Stimulated activated CD8-positive, alpha-beta memory T cell treated with anti-CD3 and anti-CD28 coated beads, Interleukin-4, amount 100 ng/mL, for 48 hours (primary cell): ENCODE results near the gene PTPRU.

ENCODE experiments used
- DNase-seq: peaks from one replicate; pipeline ENCODE4 v3.0.0-alpha.2; 2020

The PTPRU gene

DNA sequence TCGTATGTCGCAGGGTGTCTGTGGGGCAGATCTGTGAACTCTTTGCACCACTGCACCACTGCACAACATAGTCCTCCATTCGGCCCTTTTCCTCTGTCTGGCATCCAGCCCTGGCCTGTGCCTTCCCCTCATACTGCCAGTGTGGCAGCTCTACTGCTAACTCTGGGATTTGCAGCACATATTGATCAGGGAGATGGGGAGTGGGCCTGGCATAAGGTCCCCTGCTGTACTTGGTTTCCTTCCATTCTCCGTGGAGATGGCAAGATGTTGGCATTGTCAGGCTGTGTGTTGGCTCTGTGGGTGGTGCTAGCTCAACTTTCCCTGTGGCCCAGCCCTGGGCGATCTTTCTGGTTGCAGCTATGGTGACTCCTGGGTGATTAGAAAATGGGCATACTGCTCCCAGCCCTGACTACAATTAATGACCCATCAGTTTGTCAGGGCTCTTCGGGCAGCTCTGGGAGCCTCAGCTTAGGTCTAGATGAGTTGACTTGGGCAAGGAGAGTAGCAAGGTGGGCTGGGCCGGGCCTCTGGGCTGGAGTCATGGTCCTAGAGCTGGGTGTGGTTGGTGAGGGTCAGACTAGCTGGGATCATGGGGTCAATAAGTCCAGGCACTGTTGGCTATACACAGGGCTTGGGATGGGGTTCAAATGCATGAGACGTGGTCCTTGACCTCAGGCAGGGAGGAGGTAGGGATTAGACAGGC, 11.4 kb downstream of the PTPRU start:
- no peak for DNase-seq

GRCh38 chr1:29248409-29248808, 12.1 kb downstream of the PTPRU start:
- no peak for DNase-seq

DNA sequence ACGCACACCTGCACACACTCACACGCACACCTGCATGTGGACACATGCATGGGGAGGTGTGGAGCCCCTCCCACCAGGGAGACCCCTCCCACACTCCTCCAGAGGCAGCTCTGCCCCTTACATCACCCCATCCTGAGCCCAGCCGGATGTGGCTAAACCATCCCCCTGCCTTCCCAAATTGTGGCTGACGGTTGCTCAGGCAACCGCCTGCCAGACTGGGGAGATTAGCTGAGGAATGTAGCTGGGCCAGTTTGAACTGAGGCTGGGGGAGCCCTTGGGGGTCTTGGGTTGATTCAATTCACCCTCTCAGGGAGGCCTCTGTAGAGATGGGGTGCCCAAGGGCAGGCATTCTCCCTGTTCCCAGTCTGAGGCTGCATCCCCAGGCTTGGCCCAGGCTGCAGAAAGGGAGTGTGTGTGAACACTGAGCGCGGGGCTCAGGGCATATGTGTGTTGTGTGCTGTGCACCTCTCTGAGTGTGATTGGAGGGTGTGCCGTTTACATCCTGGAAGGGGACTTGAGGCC, 12.9 kb downstream of the PTPRU start:
- DNase-seq: no peak

DNA sequence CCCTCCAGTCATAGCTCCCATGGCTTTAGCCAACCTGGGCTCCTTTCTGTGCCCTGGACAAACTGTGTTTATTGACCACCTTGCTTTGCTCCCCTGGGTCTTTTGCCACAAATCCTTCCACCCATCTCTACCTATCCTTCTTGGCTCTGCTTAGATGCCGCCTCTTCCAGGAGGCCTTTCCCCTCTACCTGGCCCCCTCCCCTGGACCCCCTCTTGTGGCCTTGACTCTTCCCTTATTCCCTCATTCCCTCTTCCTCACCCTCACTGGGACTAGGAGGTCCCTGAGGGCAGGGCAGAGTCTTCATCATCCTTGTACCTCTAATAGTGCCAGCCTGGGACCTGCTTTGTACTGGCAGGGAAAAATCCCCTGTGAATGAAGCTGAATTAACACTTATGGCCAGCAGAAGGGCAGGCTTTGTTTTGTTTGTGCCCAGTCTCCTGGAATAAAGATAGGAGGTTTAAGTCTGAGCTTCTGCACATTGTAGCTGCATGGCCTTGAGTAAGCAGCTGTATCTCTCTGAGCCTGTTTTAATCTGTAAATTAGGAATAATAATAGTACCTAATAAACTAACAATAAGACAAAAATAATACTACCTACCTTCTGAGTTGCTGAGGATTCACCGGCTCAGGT, 13.7 kb downstream of the PTPRU start:
- DNase-seq: no peak

DNA sequence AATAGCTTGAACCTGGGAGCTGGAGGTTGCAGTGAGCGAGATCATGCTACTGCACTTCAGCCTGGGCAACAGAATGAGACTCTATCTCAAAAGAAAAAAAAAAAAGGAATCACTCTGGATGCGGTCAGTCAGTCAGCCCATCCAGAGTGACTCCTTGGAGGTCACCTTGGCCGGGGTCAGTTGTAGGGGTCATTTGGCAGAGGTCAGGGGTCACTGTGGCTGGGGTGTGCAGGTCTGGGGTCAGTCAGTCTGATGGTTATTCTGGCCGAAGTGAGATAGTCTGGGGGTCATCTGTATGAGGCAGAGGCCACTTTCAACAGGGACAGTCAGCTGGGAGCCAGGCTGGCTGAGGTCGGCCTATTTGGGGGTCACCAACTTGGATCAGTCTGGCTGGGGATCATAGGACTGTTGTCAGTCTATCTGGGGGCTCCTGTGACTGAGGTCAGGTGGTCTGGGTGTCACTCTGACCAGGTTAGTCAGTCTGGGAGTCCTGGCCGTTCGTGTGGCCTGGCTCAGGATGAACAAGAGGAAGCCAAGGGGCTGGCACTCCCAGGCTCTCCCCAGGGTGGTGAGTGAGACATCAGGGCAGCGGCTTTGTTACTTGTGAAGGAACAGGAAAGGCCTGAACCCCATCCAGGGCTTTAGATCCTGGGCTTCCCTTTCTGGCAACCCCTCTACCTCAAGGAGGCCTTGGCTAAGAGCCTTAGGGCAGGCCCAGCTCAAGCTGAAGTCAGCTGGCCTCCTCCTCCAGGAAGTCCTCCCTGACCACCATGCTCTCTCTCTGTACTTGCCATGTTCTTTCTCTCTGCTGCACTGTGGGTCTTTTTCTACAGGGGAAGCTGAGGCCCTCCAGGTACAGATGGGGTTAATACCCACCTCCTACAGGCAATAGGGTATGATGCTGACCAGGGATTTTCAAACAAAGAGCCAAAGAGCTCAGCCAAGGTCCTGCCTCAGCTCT, 15.1 kb downstream of the PTPRU start:
- DNase-seq: no peak

- no peak for DNase-seq
Measured at GRCh38 chr1:29253180-29253579, 16.9 kb downstream of the PTPRU start.

DNA sequence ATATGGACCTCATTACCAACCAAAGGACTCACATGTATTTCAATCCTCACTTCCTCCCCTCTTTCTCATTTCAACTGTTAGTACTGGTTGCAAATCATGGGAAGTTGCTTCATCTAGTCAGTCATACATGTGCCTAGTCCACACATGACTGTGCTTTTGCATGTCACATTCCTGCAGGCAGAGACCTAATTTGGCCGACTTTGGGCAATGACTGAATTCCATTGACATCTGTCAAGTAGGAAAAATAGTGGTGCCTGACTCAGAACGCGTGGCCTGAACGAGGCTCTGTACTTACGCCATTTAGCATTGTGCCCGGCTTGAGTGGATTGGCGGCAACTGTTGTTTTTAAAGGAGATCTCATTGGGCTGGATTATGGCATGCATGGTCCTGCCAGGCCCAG, 18.0 kb downstream of the PTPRU start:
- no peak for DNase-seq

DNA sequence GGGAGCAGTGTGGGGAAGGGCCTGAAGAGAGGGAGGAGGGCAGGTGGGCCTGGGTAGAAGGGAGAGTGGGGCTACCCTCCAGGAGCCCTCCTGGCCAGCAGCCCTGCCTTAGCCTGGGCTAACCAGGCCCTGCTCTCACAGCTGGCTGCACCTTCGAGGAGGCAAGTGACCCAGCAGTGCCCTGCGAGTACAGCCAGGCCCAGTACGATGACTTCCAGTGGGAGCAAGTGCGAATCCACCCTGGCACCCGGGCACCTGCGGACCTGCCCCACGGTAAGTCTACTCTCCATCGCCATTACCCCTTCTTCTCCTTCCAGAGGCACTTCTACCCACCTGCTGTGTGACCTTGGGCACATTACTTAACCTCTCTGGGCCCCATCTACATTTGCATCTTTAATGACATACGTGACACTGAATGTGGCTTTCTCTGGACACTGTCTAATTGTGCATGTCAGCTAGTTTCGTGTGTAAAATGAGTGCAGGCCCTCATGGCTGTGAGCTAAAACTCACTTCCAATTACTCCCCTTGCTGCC, 18.9 kb downstream of the PTPRU start:
- DNase-seq: no peak

- DNase-seq: no peak
Measured at GRCh38 chr1:29256394-29256793, 20.1 kb downstream of the PTPRU start.

DNA sequence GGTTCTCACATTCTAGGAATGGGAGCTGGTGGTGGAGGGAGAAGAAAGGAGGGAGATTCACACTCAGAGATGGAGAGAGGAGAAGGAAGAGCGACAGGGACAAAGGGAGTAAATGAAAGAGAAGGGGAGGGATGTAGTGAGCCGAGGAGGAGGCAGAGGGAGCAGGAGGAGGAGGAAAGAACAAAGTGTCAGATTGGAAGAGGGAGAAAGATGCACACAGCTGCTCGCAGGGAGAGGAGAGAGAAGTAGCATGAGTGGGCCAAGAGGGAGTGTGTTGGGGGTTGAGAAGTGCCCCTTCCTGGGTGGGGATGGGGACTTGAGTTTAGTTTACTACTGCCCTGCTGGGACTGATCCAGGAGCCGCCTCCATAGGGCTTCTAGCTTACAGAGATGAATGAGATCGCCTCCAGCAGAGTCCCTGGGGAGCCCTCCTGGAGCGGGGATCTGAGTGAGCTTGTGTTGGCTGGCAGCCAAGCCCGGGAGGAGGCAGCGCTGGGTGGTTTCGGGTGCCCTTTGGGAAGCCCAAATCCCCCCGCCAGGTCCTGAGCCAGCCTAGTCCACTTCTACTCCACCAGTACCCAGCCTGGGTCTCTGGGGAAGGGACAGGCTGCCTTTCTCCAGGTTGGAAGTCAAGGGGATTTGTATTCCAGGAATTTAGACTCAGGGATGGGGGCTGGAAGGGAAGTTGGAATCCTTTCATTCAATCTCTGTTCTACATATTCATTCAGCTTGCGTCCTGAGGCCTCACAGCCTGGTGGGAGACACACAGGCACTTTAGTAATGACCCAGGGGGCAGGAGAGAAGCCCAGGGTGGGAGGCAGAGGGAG, 20.9 kb downstream of the PTPRU start:
- DNase-seq: no peak

DNA sequence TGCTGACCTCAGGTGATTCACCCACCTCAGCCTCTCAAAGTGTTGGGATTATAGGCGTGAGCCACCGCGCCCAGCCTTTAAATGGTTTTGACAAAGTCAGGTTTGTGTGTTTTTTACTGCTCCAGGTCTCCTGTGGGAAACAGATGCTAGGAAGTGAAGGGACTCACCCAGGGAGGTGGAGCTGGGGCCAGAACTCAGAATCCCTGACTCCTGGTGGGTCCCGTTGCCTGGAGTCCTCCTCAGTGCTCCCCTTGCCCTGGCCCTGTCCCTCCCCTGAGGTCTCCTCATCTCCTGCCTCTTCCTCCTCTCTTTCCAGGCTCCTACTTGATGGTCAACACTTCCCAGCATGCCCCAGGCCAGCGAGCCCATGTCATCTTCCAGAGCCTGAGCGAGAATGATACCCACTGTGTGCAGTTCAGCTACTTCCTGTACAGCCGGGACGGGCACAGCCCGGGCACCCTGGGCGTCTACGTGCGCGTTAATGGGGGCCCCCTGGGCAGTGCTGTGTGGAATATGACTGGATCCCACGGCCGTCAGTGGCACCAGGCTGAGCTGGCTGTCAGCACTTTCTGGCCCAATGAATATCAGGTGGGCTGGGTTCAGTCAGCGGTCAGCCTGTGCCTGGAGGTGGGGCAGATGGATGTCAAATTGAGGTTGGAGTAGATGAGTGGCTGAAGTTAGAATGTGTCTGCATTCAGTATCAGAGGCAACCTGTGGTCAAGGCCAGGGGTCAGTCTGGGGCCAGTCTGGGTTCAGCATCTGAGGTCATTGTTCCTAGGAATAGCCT, 22.1 kb downstream of the PTPRU start:
- DNase-seq: no peak

DNA sequence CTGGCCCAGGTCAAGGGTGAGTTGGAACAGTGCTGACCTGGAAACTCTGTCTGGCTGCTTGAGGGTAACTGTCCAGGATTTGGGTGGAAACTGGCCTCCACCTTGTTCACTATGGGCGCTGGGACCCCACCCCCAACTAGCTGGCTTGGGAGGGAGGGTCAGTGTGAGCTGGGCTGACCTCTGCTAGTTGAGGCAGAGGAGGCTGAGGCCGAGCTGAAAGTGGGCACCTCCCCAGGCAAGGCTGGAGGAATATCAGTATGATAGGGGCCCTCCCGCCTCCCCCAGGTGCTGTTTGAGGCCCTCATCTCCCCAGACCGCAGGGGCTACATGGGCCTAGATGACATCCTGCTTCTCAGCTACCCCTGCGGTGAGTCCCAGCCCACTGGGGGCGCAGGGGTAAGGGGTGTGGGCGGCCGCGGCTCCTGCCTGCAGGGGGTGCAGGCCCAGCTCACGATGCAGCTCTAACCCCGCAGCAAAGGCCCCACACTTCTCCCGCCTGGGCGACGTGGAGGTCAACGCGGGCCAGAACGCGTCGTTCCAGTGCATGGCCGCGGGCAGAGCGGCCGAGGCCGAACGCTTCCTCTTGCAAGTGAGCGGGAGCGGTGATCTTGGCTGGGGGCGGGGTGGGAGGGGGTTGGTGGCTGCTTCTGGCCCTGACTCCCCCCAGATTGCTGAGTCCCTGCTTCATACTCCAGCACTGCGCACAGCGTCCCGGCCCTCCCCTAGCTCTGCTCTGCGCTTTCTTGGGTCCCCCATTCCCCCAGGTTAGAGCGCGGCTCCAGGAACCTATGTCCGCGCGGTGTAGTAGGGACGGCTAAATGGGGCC, 22.9 kb downstream of the PTPRU start:
- DNase-seq: no peak

GRCh38 chr1:29259802-29260441, 23.6 kb downstream of the PTPRU start:
- peak; percentile 66 for DNase-seq

DNA sequence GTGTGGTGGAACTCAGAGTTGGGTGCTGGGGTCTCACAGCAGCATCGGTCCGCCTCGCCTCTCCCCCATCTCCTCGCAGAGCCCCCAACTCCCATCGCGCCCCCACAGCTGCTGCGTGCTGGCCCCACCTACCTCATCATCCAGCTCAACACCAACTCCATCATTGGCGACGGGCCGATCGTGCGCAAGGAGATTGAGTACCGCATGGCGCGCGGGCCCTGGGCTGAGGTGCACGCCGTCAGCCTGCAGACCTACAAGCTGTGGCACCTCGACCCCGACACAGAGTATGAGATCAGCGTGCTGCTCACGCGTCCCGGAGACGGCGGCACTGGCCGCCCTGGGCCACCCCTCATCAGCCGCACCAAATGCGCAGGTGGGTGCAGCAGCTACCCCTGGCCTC, 24.2 kb downstream of the PTPRU start:
- DNase-seq: no peak

- no peak for DNase-seq
Measured at GRCh38 chr1:29264773-29265389, 28.6 kb downstream of the PTPRU start.

- no peak for DNase-seq
Measured at GRCh38 chr1:29266912-29267311, 30.6 kb downstream of the PTPRU start.

DNA sequence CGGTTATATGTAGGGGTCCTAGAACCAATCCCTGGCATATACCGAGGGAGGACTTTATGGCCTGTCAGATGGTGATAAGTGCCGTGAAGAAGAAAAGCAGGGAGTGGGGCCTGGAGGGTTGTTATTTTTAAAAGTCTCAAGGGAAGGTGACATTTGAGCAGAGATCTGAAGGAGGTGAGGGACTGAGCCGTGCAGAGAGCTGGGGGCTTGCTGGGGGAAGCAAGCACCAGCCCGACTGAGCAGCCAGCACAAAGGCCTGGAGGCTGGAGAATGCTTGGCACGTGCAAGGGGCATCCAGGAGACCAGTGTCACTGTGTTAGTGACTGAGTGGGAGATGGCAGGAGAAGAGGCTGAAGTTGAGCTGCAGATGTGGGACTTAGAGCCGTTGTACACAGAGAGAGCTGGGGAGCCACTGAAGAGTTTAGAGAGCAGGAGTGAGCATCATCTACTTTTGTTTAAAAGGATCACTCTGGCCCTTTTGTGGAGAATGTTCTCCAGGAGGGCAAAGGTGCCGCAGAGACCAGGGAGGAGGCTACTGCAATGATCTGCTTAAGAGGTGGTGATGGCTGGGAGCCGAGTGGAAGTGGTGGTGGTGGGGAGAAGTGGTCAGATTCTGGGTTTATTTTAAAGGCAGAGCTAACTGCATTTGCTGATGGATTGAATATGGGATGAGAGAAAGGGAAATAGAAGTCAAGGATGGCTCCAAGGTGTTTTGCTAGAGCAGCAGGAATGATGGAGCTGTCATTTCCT, 31.2 kb downstream of the PTPRU start:
- DNase-seq: no peak

DNA sequence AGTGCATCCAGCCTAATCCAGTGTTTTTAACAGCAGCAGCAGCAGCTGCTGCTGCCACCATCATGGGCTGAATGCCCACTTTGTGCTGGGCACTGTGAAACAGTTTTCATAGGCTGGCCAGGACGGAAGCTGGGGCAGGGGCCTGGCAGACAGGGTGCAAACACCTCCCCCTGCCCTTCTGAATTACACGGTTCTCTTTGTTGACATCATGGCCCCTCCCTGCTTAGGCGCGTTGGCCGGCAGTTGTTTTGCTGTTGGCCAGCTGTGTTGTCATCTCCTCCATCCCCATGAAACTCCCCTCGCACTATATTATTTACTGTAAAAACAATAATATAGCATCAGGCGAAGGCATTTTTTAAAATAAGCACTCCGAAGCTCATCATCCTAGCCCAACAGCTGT, 33.1 kb downstream of the PTPRU start:
- no peak for DNase-seq
